ENCODE data around the gene APBB2.

DNA sequence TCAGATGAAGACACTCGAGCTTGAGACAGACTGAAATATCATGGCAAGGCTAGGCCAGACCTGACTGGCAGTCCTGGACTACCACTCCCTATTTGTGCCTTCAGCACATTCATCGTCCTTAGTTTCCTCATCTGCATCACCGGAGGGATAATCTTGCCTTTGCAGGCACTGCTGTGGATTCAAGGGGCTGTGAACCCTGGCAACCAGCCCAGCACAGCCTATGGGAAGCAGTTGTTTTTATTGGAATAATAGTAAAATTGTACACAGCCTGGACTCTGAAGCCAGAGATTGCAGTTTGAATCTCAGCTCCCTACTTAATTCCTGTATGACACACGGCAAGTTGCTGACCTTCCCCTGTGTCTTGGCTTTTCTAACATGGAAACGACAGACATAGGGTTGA, 303.6 kb downstream of the APBB2 start:
- no peak for TF ChIP-seq GATA2 (IDR thresholded peaks at IDR 0.05; ENCODE audit: low read depth, low read length)
- no peak for TF ChIP-seq GATA3 (IDR thresholded peaks at IDR 0.05; ENCODE audit: low read depth, low read length)
